Fibroblast of lung (primary cell): ENCODE results near the gene LSM6.

Experiments
- EZH2 ChIP-seq: IDR thresholded peaks from 2 replicates; pipeline ENCODE4 v1.5.1; 2012; ENCODE audit warnings: low read length, control low read depth, mild to moderate bottlenecking; ENCODE audit errors: missing control alignments
- TF ChIP-seq, protein P1 (sequence below), 2 donors: IDR thresholded peaks in 1 of 2; conservative IDR thresholded peaks in 1 of 2; 1 replicate in 1 of 2; 2 replicates in 1 of 2; pipeline ENCODE4 v1.5.1; 2011 to 2012; ENCODE audit warnings: low read length in 2 of 2, control low read depth in 1 of 2, inconsistent platforms in 1 of 2, low read depth in 1 of 2, mild to moderate bottlenecking in 1 of 2

DNA sequence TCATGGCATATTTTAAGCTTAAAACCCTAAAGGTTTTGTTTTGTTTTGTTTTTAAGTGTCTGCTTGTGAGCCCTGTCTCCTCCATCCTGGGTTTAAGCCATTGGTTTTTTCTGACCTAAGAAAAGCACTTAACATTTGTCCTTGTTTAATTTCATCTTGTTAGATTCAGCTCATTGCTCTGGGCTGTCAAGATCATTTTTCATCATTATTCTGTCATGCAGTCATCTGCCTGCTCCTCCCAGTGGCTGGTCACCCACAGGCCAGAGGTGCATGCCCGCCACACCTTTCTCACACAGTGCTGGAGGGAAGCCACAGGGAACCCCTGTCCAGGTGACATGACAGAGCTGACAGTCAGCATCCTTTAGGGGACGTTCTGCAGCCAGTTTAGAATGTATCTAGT, 27.1 kb downstream of the LSM6 start:
- TF ChIP-seq, protein P1, sequence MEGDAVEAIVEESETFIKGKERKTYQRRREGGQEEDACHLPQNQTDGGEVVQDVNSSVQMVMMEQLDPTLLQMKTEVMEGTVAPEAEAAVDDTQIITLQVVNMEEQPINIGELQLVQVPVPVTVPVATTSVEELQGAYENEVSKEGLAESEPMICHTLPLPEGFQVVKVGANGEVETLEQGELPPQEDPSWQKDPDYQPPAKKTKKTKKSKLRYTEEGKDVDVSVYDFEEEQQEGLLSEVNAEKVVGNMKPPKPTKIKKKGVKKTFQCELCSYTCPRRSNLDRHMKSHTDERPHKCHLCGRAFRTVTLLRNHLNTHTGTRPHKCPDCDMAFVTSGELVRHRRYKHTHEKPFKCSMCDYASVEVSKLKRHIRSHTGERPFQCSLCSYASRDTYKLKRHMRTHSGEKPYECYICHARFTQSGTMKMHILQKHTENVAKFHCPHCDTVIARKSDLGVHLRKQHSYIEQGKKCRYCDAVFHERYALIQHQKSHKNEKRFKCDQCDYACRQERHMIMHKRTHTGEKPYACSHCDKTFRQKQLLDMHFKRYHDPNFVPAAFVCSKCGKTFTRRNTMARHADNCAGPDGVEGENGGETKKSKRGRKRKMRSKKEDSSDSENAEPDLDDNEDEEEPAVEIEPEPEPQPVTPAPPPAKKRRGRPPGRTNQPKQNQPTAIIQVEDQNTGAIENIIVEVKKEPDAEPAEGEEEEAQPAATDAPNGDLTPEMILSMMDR (conservative IDR thresholded peaks at IDR 0.05 in 1 of 2, IDR thresholded peaks at IDR 0.05 in 1 of 2; ENCODE audit: low read depth in 1 of 2, low read length in 2 of 2): no peak
- no peak for TF ChIP-seq EZH2
